C4-2B (cell line): Measurements from ENCODE around the gene PDE9A.

Source experiments
- H3K27ac ChIP-seq: fragments of 450-650 bp; 2 replicates; pipeline ENCODE4 v1.5.1; 2017
- CTCF ChIP-seq: fragments of 450-650 bp; conservative IDR thresholded peaks from 2 replicates; pipeline ENCODE4 v1.5.1; 2017; ENCODE audit warnings: mild to moderate bottlenecking
- ZFX ChIP-seq: fragments of 450-650 bp; IDR thresholded peaks from 2 replicates; pipeline ENCODE4 v1.6.1; 2017

PDE9A gene

GRCh38 chr21:42768324-42769121 lies 115.1 kb downstream of the PDE9A start:
- H3K27ac ChIP-seq = no peak overlapping the region
- TF ChIP-seq ZFX = no peak
- TF ChIP-seq CTCF = no peak

- TF ChIP-seq ZFX (no peak), CTCF (no peak)
- H3K27ac ChIP-seq = no peak overlapping the region
Observed at GRCh38 chr21:42769183-42769819, 115.9 kb downstream of the PDE9A start.

- no peak for TF ChIP-seq ZFX
- no peak for TF ChIP-seq CTCF
- H3K27ac ChIP-seq = no peak overlapping the region
Observed at GRCh38 chr21:42769820-42770716, 116.6 kb downstream of the PDE9A start.

- no peak for TF ChIP-seq CTCF
- TF ChIP-seq ZFX = no peak
- H3K27ac ChIP-seq = no peak overlapping the region
Observed at GRCh38 chr21:42770717-42771502, 117.5 kb downstream of the PDE9A start.

GRCh38 chr21:42771503-42771805 lies 118.0 kb downstream of the PDE9A start:
- no peak for TF ChIP-seq ZFX
- TF ChIP-seq CTCF = no peak

GRCh38 chr21:42775123-42775522 lies 121.7 kb downstream of the PDE9A start:
- no peak for TF ChIP-seq ZFX
- TF ChIP-seq CTCF = no peak
- no peak overlapping the region for H3K27ac ChIP-seq

More at GRCh38 chr21:42771503-42771805, 118.0 kb downstream of the PDE9A start:
- no peak overlapping the region for H3K27ac ChIP-seq
